ENCODE data around the gene FLT3LG. TPM values are rescaled to one million over a fixed set of nuclear protein-coding genes. Genes with fewer than 3 reads are reported as not detected.
A peak's percentile ranks its signal among the peaks of the same experiment; 100 is the strongest.

Gene FLT3LG
- total and polyA plus RNA-seq, 9 of the 15 experiments (the other 6 are each of a cell fraction or from before 2014, with no cell fraction given) = 0.31 to 6.4 (median 1.1) TPM

DNA sequence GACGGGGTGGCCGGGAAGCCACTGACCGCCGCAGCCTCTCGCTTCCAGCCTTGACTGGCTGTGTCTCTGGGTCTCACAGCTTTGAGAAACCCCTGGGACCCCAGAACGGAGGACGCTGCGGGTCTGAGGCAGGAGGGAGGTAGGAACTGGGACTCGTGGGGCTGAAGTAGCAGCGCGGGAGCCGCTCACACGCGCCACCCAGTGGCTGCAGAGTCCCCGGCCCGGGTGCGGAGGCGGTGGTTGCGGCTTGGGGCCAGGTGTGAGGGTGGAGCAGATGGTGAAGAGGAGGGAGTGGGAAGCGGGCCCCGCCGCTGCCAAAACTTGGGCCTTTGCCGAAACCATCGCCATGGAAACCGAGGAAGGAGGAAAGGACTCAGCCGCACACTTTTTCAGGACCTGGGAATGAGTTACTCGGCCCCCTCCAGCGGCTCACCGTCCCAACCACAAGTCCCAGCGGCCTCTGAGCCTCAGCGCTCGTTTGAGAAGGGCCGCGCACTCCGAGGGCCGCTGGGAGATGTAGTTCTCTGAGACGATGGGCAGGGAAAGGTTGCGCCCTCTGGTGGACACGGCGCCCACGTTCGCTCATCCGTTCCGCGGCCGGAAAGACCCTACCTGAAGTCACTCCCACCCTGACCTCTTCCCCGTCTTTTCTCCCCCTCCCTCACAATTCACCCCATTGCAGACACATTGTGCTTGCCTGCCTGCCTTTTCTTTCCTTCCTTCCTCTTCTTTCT lies 30.5 kb upstream of the FLT3LG start (continued):
- TF ChIP-seq SRSF1 (IDR thresholded peaks at IDR 0.05; ENCODE audit: low read depth, low read length) (no peak), NCOA1 (IDR thresholded peaks at IDR 0.05; ENCODE audit: low read depth) (0 out of 2 replicates have a peak, but pooled peaks have one; percentile 8), HNRNPL (IDR thresholded peaks at IDR 0.05; ENCODE audit: low read depth, low read length) (0 out of 2 replicates have a peak, but pooled peaks have one; percentile 27), ELF2 (CRISPR knock-in tag; IDR thresholded peaks at IDR 0.05) (peak; percentile 53; the same call in 1 of the 2 replicates), KDM4B (IDR thresholded peaks at IDR 0.05; ENCODE audit: borderline replicate concordance in 2 of 2, low read depth in 1 of 2) (peak in 1 of 2 experiments; percentile 61; a peak in 1 of 4 replicates), ZNF75A (CRISPR knock-in tag; IDR thresholded peaks at IDR 0.05) (no peak), DPF2 (IDR thresholded peaks at IDR 0.05) (peak; percentile 49; the same call in 1 of the 2 replicates), ZNF384 (IDR thresholded peaks at IDR 0.05; ENCODE audit: low read depth, low read length) (no peak), SREBF2 (CRISPR knock-in tag; IDR thresholded peaks at IDR 0.05) (0 out of 2 replicates have a peak, but pooled peaks have one; percentile 53), ZNF165 (CRISPR knock-in tag; IDR thresholded peaks at IDR 0.05; ENCODE audit: borderline replicate concordance) (no peak), FOXK1 (CRISPR knock-in tag; IDR thresholded peaks at IDR 0.05; ENCODE audit: borderline replicate concordance) (no peak; the same call in 1 of the 2 replicates), TBP (optimal IDR thresholded peaks at IDR 0.05; ENCODE audit: low read depth, low read length) (peak; percentile 40), ZBTB8A (IDR thresholded peaks at IDR 0.05; ENCODE audit: partially characterized antibody) (no peak)
- TF ChIP-seq, protein P1, sequence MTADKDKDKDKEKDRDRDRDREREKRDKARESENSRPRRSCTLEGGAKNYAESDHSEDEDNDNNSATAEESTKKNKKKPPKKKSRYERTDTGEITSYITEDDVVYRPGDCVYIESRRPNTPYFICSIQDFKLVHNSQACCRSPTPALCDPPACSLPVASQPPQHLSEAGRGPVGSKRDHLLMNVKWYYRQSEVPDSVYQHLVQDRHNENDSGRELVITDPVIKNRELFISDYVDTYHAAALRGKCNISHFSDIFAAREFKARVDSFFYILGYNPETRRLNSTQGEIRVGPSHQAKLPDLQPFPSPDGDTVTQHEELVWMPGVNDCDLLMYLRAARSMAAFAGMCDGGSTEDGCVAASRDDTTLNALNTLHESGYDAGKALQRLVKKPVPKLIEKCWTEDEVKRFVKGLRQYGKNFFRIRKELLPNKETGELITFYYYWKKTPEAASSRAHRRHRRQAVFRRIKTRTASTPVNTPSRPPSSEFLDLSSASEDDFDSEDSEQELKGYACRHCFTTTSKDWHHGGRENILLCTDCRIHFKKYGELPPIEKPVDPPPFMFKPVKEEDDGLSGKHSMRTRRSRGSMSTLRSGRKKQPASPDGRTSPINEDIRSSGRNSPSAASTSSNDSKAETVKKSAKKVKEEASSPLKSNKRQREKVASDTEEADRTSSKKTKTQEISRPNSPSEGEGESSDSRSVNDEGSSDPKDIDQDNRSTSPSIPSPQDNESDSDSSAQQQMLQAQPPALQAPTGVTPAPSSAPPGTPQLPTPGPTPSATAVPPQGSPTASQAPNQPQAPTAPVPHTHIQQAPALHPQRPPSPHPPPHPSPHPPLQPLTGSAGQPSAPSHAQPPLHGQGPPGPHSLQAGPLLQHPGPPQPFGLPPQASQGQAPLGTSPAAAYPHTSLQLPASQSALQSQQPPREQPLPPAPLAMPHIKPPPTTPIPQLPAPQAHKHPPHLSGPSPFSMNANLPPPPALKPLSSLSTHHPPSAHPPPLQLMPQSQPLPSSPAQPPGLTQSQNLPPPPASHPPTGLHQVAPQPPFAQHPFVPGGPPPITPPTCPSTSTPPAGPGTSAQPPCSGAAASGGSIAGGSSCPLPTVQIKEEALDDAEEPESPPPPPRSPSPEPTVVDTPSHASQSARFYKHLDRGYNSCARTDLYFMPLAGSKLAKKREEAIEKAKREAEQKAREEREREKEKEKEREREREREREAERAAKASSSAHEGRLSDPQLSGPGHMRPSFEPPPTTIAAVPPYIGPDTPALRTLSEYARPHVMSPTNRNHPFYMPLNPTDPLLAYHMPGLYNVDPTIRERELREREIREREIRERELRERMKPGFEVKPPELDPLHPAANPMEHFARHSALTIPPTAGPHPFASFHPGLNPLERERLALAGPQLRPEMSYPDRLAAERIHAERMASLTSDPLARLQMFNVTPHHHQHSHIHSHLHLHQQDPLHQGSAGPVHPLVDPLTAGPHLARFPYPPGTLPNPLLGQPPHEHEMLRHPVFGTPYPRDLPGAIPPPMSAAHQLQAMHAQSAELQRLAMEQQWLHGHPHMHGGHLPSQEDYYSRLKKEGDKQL (CRISPR knock-in tag; IDR thresholded peaks at IDR 0.05; ENCODE audit: borderline replicate concordance) = peak; percentile 81; the same call in 1 of the 2 replicates
- TF ChIP-seq, protein P2, sequence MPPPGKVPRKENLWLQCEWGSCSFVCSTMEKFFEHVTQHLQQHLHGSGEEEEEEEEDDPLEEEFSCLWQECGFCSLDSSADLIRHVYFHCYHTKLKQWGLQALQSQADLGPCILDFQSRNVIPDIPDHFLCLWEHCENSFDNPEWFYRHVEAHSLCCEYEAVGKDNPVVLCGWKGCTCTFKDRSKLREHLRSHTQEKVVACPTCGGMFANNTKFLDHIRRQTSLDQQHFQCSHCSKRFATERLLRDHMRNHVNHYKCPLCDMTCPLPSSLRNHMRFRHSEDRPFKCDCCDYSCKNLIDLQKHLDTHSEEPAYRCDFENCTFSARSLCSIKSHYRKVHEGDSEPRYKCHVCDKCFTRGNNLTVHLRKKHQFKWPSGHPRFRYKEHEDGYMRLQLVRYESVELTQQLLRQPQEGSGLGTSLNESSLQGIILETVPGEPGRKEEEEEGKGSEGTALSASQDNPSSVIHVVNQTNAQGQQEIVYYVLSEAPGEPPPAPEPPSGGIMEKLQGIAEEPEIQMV (tag; conservative IDR thresholded peaks at IDR 0.05; ENCODE audit: low read depth) = peak; percentile 50; the same call in 1 of the 2 replicates
